ENCODE results near the gene CNPY4.

CNPY4 gene, protein sequence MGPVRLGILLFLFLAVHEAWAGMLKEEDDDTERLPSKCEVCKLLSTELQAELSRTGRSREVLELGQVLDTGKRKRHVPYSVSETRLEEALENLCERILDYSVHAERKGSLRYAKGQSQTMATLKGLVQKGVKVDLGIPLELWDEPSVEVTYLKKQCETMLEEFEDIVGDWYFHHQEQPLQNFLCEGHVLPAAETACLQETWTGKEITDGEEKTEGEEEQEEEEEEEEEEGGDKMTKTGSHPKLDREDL

DNA sequence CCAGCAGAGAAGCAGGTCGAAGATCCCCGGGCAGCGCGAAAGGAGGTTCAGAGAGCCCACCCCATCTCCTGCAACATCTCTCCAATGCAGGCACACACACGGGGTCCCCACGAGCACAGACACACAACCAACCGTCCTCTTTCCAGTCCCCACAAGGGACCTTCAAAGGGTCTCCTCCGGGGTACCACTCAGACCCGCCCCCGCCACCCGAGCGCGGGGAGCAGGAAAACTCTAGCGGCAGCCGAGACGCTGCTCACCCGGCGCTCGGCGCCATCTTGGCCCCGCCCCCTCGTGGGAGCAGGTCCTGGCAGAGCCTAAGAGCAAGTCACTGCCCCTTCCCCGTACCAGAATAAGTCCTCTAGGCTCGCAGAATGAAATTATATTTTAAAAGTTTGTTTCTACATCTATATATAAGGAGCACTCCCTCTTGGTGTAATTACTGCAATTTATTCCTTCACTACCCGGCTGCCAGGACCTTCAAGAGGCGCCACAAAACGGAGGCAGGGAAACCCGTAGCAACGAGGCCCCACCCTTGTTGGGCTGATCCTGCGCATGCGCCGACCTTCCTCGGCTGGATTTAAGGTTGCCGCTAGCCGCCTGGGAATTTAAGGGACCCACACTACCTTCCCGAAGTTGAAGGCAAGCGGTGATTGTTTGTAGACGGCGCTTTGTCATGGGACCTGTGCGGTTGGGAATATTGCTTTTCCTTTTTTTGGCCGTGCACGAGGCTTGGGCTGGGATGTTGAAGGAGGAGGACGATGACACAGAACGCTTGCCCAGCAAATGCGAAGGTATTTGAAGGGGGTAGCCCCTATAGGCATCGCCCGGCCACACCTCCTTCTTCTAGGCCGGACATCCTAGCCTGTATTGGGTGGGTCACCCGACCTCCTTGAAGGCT is at the start of gene CNPY4, which contains the start of gene TAF6:
Gene CNPY4 (plus strand): TSS at position 563 of the 898 bp plus-strand sequence. CDS start 111 bp downstream, at position 674.
Gene TAF6 (minus strand): TSS at position 287 of the 898 bp plus-strand sequence. CDS start 5,149 bp downstream, outside the sequence.
- DNase-seq (ENCODE audit: low read depth in 3 of 3), result peak; percentile 89 to 95 (median 92)

DNA sequence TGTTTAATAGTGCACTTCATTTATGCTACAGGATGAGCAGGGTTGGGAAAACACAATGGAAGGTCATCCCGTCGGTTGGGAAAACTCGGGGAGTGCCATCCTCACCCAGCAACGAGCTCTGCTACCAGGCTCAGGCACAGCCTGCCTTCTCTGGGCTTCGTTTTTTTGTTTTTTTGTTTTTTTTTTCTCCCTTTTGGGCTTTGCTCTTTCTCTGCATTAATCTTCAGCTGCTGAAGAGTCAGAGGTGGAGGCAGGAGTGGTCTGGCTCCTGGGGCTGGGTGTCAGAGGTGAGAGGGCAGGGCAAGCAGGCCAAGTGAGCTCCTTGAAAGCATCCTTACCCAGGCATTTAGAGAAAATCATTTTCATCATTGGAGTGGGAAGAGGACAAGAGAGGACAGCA is 49.4 kb upstream of the CNPY4 start:
- DNase-seq (ENCODE audit: low read depth in 3 of 3), result no peak

DNA sequence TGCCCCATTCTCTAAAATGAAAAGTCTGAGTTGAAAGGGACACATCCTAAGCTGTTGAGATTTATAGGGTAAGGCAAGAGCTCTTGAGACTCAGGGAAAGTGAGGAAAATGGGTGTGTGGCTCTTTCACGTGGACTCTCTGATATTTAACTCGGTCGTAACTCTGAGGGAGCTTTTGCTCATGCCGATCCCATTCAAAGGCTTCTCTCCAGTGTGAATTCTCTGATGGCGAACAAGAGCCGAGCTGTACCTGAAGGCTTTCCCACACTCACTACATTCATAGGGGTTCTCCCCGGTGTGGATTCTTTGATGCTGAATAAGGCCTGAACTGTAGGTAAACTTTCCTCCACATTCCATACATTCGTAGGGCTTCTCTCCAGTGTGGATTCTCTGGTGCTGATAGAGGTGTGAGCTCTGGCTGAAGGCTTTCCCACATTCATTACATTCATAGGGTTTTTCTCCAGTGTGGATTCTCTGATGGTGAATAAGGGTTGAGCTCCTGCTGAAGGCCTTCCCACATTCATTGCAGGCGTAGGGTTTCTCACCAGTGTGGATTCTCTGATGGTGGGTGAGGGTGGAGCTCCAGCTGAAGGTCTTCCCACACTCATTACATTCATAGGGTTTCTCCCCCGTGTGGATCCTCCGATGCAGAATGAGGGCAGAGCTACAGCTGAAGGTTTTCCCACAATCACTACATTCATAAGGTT is 48.3 kb upstream of the CNPY4 start:
- DNase-seq (ENCODE audit: low read depth in 3 of 3), result no peak

DNA sequence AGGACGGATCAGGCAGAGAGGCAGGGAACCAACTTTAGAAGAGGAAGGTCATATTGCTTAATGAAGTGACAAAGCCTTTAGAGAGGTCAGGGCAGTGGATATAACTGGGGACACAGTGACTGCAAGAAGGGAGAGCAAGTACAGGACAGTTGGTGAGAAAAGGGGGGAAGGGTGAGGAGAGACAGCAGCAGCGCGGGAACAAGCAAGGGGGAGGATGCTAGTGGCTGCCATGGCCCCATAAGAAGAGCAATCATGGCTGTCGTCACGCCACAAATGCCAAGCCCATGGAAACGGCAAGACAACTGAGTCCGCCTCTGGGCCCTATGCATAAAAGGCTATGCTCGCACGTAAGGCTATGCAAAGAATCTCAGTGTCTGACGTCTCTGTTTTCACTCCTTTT is 47.0 kb upstream of the CNPY4 start:
- no peak for DNase-seq (ENCODE audit: low read depth in 3 of 3)

DNA sequence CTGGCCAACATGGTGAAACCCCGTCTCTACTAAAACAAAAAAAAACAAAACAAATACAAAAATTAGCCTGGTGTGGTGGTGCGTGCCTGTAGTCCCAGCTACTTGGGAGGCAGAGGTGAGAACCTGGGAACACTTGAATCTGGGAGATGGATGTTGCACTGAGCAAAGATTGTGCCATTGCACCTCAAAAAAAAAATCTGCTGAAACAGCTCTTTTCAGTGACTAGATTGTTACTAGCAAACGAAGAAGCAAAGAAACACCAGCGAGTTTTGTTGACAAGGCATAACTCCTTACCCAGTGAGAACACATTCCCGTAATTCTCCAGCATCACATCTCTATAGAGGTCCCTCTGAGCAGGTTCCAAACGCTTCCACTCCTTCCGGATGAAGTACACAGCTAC is 44.6 kb upstream of the CNPY4 start:
- DNase-seq (ENCODE audit: low read depth in 3 of 3), result no peak

DNA sequence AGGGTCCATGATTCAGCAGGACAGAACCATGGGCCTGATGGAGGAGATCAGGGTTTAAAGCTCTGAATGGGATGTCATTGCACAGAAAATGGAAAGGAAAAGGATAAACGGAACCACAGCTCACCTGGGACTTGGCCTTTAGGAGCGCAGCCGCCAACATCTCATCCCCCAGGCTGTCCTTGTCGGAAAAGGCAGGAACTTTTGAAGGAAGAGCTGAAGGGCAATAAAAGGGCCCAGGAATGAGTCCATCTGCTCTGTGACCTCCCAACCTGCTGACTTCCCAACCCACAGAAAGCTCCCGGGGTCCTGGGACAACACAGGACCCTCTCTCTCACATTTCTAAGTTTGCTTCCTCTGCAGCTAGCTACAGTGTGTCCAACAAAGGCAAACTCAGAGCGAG is 44.0 kb upstream of the CNPY4 start:
- no peak for DNase-seq (ENCODE audit: low read depth in 3 of 3)

DNA sequence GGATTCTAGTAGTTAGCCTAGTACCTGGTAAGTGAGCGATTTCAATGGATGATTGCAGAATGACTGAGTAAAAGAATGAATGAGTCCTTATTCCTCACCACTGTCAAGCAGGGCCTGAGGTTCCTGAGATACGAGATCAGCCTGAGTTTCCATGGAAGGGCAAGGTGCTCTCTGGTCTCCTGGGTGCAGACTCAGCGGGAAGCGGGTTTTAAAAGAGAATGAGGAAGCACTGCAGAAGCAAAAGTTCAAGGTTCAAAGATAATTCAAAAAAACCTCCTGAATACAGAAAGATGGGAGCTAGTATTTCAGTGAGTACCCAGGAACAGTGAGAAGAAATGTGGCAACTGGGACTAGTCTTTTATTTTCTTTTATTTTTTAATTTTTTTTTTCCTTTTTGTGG is 42.2 kb upstream of the CNPY4 start:
- DNase-seq (ENCODE audit: low read depth in 3 of 3), result no peak

DNA sequence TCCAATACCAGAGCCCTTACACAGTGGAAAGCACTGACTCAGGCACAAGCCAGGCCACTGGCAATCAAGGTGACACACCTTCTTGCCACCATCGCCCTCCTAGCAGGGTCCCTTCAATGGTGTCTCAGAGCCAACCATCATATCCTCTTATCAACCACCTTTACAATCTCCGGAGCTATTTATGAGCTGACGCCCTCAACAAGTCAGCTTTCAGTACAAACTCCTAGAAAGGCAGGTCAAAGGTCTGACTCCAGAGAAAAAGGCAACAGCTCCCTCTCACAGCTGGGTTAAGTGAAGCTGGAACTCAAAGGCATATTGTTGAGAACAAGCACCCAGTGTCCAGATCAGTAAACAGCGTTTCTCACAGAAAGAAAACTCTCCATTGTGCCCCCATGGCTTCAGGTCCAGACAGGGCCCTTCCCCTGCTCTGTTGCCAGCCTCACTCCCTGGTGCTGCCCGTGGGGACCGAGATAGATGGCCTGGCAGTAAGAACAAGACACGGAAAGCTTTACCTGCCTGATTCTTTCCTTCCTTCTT is 40.3 kb upstream of the CNPY4 start:
- DNase-seq (ENCODE audit: low read depth in 3 of 3), result no peak

DNA sequence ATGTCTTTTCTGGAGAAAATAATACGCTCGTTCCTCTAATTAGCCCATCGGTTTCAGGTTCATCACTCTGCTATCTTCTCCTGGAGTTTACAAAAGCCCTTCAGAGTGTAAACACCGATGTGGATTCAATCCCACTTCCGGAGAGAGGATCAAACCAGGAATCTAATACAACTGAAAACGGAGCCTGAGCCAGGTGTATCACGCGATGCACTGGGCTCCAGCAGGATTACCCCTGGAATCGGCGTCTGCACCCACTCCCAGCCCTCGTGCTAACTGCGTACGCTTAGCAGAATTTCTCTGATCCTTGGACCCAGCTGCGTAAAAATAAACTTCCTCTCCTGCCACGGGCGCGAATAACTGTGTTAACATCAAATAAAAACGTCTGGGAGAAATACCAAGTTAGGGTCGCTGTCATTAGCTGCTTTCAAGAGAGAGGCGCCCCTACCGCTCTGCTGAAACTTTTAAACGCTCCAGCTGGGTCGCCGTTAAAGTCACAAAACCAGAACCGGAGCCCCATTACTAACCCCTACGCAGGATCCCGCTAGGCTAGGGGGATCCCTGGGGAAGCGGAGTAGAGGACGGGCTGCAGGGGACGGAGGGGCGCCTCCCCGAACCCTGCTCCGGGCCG is 38.4 kb upstream of the CNPY4 start:
- no peak for DNase-seq (ENCODE audit: low read depth in 3 of 3)

DNA sequence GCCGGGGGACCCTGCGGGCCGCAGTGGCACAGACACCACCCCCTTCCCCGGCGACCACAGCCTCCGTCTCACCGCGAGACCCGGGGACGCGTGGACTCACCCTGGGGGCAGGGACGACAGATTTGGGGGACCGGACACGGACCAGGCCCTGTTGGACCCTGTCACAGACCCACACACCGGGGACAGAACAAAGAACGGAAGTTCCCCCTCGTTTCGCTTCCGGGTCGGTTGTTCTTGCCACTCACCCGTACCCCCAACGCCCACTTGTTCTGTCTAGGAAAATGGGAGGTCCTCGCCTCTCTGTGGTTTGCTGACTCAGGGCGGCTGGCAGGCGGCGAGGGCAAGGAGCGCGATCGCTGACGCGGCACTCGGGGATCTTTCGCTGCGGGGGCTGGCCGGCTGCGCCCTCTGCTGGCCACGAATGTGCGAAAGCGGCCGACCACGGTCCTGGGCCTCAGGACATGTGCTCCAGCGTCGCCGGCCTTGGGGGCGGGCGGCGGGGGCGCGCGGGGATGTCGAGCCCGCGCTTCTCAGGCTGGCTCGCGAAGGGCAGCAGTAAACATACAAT is 37.8 kb upstream of the CNPY4 start, which contains the start of gene ZNF3:
Gene ZNF3 (minus strand): TSS at position 189 of the 568 bp plus-strand sequence. CDS start 4,366 bp downstream, outside the sequence.
- peak; percentile 91 to 97 (median 97) for DNase-seq (ENCODE audit: low read depth in 3 of 3)

DNA sequence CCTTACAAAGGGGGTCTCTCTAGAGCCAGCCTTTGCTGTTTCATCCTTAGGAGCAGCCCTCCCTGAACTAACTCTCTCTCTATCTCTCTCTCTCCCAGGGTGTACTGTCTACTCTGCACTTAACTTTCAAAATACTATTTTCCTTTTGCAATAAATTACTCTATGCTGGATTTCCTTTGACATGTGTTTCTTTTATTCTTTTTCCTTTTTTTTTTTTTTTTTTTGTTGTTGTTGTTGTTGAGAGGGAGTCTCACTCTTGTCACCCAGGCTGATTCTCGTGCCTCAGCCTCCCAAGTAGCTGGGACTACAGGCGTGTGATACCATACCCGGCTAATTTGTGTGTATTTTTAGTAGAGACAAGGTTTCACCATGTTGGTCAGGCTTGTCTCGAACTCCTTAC is 36.5 kb upstream of the CNPY4 start:
- no peak for DNase-seq (ENCODE audit: low read depth in 3 of 3)

DNA sequence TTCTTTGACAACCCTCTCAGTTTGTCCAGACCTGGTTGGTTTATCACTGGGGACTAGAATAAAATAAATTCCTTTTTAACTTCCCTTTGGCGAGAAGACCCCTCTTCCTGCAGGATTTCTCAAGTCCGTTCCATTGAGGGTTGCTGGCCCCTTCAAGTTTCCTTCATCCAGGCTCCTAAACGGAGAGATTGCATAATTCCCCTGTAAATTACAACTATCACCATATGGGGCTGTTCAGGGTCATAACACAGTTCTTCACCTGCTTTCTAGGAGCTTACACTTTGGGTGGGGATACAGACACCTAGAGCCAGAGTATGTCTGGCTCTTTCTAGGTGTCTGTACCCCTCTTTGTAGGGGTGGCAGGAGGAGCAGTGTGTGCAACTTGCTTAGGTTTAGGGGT is 33.9 kb upstream of the CNPY4 start:
- no peak for DNase-seq (ENCODE audit: low read depth in 3 of 3)

DNA sequence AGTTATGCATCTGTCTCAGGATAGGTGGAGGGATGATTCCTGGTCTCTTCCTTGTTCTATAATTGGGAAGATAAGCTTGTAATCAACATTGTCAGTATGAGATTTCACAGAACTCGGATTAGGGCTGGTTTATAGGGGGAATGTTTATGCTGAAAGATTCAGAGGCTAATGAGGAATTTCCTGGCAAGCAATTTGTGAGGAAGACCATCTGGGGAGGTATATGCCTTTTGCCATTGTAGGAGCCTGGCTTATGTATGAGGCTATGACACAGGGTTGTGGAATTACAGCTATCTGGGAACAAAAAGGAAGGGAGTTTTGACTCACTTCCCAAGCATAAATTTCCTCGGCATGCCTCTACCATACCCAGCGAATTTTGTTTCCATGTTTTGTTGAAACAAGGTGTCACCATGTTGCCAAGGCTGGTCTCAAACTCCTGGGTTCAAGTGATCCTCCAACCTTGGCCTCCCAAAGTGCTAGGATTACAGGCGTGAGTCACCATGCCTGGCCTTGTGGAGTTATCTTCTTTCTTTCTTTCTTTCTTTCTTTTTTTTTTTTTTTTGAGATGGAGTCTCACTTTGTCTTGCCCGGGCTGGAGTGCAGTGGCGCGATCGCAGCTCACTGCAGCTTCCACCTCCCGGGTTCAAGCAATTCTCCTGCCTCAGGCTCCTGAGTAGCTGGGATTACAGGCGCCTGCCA is 32.2 kb upstream of the CNPY4 start:
- DNase-seq (ENCODE audit: low read depth in 3 of 3), result no peak

DNA sequence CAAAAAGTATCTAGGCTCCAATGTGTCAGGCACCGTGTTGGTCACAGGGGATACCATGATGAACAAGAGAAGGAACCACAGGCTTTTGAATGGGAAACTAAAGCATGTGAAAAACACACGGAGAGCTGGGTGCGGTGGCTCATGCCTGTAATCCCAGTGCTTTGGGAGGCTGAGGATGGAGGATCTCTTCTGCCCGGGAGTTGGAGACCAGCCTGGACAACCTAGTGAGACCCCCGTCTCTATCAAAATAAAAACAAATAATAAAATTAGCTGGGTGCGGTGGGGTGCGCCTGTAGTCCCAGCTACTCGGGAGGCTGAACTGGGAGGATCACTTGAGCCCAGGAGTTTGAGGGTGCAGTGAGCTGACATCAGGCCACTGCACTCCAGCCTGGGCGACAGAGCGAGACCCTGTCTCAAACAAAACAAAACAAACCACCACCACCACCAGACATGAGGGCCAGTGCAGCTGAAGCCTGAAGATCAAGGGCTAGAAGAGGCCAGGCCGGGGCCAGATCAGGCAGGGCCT is 31.3 kb upstream of the CNPY4 start:
- DNase-seq (ENCODE audit: low read depth in 3 of 3), result no peak

DNA sequence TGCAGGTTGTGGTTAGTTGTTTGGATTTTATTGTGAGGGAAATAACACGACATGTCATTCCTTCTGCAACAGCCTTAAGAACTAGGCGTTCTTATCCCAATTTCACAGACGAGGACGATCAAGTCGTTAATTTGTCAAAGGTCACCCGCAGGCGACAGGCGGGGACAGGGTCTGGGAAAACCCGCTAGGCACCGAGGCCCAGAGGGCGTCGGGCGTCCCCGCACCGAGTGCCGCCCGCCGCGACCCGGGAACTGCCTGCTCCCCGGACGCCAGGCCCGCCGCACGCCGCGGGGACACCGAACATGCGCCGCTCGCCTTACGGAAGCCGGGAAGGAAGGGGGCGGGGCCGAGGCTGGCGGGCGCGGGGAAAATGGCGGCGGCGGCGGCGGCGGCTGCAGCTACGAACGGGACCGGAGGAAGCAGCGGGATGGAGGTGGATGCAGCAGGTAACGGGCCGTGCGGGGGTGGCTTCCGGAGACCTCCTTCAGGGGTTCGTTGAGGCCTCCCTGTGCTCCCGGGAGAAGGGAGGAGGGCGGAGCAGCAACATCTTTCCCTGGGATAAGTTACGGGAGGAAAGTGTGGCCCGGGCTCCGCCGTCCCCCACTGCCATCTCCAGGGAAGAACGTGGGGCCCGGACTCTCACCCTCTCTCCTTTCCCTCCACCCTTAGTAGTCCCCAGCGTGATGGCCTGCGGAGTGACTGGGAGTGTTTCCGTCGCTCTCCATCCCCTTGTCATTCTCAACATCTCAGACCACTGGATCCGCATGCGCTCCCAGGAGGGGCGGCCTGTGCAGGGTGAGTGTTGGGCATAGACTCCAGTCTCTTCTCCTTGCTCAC is 30.6 kb upstream of the CNPY4 start, which contains the start of gene COPS6:
Gene COPS6 (plus strand): TSS at position 349 of the 837 bp plus-strand sequence. CDS start 22 bp downstream, at position 371.
- DNase-seq (ENCODE audit: low read depth in 3 of 3), result peak; percentile 78 to 87 (median 82)

DNA sequence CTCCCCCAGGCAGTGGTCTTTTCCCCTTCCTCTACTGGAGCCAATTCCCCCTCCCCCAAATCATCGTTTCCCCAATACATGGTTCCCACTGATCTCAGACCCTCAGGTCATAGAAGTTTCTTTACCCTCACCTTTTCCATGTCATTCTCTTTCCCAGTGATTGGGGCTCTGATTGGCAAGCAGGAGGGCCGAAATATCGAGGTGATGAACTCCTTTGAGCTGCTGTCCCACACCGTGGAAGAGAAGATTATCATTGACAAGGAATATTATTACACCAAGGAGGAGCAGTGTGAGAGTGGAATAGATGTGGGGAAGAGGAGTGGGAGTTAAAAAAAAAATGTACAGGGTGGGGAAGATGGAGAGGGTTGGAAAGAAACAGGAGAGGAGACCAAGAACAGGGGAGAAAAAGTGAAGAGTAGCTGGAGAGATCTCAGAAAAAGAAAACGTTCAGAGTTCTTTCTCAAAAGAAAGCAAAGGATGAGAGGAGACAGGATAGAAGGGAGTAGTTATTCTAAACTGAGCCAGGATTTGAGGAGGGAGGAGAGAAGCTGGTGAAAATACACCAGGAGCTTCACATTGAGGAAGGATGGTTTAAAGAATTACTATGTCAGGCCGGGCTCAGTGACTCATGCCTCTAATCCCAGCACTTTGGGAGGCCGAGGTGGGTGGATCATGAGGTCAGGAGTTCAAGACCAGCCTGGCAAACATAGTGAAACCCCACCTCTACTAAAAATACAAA is 29.8 kb upstream of the CNPY4 start:
- no peak for DNase-seq (ENCODE audit: low read depth in 3 of 3)

DNA sequence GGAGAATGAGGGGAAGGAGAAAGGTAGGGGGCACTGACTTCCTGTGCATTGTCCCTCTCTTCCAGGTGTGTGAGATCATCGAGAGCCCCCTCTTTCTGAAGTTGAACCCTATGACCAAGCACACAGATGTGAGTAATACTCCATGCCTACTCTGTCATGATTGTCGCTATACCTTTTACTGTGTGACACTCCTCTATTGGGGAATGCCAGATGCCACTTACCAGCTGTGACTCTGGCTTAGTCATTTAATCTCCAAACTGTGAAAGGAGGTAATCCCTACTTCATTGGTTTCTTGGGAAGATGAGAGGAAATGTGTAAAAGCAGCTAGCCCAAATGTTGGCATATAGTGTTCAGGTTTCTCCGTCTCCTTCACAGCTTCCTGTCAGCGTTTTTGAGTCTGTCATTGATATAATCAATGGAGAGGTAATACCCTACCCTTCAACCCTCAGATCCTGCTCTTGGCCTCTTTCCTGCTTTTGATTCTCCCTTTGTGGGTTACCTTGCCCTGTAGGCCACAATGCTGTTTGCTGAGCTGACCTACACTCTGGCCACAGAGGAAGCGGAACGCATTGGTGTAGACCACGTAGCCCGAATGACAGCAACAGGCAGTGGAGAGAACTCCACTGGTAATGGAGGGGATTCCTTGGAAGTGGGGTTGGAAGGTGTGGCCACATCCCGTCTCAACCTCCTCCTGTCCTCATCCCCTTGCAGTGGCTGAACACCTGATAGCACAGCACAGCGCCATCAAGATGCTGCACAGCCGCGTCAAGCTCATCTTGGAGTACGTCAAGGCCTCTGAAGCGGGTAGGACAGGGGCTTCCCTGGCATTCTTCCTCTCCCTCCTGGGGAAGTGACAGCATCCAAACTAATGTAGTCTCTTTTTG is 28.7 kb upstream of the CNPY4 start:
- no peak for DNase-seq (ENCODE audit: low read depth in 3 of 3)

Data from stimulated activated CD4-positive, alpha-beta T cell treated with anti-CD3 and anti-CD28 coated beads, TNF-alpha, amount 100 ng/mL, for 24 hours (primary cell).